ENCODE results near the gene SLC9C1.

The SLC9C1 gene

DNA sequence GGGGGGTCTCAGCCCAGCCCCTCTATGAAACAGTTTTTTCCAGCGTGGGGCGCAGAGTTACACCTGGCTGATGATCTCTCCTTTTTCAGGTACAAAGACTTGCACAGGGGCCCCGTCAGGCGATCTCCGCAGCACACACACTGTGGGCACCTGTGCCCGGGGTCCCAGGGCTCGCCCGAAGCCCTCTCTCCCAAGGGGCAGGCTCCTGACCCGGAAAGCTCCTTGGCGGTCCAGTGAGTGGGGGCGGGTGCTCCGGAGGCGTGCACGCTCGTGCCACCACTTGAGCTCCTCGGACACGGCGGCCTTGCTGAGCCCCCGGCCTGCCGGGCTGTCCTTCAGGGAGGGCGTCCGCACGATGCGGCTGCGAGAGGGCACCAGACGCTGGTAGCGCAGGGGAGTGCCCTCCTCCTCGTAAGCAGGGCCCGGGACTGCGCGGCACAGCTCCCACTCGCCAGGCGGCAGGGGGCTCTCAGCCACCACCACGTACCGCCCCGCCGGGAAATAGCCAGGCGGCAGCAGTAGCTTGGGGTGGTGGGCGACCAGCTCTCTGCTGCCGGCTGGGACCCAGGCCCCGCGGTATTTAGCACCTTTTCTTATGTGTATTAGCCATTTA lies 108.5 kb downstream of the SLC9C1 start:
- DNase-seq: peak; percentile 12

DNA sequence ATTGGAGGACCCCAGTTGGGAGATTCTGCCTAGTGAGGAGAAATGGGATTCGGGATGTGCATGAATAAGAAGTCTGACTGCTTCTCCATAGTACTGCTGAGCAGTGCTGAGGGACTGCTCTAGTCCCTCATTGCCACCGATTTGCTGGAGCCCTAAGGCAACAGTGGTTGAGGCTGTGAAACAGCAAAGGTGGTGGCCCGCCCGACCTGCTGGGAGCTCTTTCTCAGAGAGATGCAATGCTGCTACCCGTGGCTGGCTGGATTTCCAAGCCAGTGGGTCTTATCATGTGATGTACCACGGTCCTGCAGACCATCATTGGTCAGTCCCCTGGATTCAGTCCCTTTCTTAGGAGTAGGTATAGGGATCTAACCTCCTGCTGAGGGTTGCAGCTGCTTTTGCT lies 118.4 kb downstream of the SLC9C1 start:
- DNase-seq: no peak

DNA sequence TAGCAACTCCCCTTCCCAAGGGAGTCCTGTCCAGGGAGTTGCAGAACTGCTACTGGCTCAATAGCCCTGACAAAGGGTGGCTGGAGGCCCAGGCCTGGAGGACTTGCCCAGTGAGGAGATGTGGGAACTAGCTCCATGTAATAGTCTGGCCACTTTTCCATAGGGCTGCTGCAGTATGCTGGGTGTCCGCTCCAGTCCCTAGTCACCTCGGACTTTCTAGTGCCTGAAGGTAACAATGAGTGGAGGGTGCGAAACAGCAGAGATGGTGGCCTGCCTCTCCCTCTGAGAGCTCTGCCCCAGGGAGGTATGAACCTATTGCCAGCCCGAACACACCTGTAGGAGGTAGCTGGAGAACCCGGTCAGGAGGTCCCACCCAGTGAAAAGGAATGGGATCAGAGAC lies 119.0 kb downstream of the SLC9C1 start:
- DNase-seq: no peak

DNA sequence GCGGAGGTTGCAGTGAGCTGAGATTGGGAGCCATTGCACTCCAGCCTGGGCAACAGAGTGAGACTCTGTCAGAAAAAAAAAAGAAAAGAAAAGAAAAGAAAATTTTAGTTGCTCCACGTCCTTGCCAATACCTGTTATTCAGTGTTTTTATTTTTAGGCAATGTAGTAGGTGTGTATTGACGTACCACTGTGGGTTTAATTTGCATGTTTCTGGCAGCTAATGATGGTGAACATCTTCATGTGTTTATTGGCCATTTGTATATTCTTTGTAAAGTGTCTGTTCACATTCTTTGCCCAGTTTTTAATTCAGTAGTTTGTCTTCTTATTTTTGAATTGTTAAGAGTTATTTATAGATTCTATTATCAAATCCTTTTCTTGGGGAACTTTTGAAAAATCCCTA lies 122.9 kb downstream of the SLC9C1 start:
- DNase-seq: no peak

DNA sequence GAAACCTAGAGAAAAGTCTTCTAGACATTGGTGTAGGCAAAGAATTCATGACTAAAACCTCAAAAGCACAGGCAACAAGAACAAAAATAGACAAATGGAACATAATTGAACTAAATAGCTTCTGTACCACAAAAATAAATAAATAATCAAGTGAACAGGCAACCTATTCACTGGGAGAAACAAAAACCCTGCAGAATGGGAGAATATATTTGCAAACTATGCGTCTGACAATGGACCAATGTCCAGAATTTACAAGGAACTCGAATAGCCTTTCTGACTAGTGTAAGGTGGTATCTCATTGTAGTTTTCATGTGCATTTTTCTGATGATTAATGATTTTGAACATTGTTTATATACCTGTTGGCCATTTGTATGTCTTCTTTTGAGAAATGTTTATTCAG lies 124.0 kb downstream of the SLC9C1 start:
- no peak for DNase-seq

DNA sequence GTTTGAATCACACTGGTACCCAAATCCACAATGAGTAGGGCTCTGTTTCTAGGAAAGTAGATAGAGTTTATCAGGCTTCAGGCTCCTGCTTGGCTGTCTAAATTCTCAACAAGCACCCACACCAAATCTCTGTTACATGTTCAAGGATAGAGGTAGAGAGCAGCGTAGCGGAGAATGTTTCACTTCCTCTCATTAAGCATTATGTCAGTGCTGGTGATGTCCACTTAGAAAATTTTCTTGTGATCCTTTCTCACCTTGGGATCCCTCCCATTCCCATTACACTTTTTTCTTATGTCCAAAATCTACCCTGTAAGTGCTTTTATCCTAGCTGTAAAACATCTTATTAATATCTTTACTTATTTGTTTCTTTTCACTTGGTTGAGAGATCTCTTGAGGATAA lies 126.3 kb downstream of the SLC9C1 start:
- no peak for DNase-seq

DNA sequence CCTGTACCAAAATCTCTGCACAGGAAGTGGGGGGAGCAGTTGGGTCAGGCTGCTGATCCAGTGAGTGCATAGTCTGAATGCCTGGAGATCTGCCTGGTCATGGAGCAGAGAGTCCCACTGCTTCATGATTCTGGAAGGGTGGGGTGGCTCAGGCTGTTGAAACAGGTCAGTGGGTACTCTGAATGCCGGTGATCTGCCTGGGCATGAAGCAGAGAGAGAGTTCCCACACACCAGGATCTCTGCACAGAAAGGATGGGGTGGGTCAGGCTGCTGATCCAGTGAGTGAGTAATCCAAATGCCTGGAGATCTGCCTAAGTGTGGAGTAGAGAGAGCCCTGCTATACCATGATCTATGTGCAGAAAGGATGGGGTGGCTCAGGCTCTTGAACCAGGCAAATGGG lies 144.9 kb downstream of the SLC9C1 start:
- no peak for DNase-seq

DNA sequence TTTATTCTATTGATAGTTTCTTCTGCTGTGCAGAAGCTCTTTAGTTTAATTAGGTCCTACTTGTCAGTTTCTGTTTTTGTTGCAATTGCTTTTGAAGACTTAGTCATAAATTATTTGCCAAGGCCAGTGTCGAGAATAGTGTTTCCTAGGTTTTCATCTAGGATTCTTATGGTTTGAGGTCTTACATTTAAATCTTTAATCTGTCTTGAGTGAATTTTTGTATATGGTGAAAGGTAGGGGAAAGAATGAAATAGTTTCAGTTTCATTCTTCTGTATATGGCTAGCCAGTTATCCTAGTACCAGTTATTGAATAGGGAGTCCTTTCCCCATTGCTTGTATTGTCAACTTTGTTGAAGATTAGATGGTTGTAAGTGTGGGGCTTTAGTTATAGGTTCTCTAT lies 150.3 kb downstream of the SLC9C1 start:
- DNase-seq: no peak

DNA sequence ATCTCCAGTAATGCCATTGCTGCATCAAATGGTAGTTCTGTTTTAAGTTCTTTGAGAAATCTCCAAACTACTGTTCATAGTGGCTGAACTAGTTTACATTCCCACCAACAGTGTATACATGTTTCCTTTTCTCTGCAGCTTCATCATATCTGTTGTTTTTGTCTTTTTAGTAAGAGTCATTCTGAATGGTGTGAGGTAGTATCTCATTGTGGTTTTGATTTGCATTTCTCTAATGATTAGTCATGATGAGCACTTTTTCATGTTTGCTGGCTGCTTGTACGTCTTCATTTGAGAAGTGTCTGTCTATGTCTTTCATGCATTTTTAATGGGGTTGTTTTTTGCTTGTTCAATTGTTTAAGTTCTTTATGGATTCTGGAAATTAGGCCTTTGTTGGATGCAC lies 150.8 kb downstream of the SLC9C1 start:
- no peak for DNase-seq

DNA sequence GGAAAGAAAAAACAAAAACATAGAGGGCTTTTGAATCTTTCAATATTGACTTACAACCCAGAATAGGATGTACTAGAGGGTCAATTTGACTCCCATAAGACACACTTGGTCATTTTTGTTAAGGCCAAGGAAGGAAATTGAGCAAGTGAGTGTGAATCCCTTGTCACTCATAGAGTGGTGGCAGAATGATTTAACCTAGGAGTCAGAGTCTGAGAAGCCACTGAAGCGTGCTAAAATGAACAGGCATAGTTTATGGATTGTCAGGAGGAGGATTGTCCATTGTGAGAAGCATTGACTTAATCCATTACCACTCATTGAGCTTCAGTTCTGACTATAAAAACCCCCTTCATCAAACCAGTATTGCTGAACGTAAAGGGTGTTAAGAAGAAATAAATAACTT lies 152.7 kb downstream of the SLC9C1 start:
- no peak for DNase-seq

DNA sequence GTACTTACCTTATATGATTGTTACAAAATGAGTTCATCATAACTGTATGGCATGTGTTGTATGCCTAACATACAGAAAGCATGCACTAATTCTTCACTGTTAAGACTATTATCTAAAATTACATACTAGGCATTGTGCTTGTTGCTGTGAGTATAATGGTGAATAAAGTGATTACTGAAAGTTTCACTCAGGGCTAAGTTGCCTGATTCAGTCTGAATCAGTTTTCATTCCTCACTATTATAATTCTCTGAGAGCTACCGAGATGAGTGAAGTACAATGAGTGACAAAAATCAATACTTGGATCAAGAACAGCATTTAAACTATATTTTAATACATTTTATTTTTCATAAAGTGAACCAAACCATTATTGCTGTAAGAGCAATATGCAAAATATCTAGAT lies 153.4 kb downstream of the SLC9C1 start:
- DNase-seq: no peak

DNA sequence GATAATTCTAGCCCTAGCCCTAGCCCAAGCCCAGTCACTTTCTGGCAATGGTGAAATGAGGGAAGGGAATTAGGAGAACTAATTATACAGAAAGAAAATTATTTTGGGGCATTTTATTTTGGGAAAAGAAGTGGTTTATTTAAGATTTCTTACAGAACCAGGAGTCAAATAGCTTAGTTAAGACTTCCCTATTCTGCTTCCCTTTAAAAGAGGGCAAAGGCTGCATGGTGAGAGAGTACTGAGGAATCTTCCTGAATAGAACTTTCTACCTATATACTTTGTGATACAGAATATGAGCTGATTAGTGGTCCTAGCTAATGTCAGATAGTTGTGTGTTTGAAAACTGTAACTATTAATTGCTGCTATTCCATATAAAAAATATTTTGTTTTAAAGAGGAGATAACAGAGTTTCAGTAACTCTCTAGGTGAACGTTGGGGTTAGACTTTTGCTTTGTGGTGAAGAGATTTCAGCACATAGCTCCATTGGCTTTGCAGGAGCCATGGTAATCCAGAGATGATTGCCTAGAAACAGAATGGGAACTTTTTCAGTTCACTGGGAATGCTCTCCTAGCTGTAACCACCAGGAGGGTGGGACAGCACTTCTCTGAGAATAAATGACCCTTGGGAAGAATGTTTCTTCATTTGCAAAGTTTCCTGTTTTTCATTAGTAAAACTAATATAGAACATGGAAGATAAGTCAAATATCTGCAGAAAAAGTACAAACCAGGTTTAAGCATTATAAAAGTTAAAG lies 155.6 kb downstream of the SLC9C1 start:
- DNase-seq: no peak

DNA sequence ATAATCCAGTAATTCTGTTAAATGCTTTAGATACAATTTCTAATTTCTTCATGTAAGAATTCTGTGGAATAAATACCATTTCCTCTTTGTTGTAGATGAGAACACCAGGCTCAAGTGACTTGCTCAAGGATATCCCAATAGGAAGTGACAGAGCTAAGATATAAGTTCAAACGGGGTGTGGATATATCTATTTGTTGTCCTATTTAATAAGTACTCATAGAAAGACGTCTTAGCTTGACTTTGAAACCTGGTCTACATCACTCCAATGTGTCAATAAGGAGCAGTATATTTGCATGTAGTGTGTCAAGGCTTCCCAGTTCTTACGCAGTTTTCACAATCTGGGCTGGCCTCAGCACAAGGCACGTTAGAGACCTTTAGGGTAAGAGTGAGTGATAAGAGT lies 156.2 kb downstream of the SLC9C1 start:
- DNase-seq: no peak

DNA sequence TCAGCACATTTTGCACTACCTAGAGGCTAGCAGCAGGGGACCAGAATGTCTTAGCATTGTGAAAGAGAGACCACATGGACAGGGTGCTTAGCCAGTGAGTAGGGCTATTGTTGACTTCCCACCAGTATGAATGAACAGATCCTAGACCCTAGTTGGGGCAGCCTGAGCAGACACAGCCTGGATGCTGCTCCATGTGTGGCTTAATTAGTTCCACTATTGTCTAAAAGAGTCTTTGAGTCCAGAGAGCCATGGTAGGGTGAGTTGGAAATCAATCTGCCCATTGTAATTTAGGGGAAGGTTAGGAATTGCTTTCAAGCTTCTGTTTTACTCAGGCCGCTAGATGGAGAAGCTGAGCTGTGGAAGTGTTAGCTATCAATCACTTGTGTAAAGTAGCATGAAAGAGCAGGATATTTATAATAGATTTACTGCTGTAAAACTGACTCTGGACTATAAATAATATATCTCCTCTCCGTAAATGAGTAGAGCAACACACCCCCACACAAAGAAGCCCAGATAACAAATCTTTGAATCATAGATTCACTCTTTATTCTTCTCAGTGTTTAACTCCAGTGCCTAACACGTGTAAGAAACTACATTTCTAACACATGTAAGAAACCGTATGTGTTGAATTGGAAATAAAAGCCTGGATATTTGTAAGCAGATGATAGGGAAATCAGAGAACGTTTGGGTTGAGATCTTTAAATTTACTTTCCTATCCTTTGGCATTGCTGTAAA lies 156.9 kb downstream of the SLC9C1 start:
- DNase-seq: peak; percentile 27

DNA sequence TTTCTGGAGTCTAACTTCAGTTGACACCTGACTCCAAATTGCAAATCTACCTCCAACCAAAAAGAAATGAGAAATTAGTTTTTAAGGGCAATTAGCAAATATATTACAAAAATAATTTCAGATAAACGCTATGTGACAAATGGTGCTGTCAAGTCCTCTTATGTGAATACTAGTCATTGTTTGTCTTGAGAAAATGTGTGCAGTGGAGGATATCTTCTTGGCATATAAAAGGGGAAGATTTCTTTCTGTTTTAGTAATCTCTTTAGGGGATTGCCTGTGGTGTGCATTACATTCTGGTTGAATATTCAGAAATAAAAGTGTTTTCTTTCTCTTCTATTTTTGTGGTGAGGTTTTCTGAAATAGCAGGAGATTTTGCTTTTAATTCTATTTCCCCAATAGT lies 158.0 kb downstream of the SLC9C1 start:
- DNase-seq: no peak

DNA sequence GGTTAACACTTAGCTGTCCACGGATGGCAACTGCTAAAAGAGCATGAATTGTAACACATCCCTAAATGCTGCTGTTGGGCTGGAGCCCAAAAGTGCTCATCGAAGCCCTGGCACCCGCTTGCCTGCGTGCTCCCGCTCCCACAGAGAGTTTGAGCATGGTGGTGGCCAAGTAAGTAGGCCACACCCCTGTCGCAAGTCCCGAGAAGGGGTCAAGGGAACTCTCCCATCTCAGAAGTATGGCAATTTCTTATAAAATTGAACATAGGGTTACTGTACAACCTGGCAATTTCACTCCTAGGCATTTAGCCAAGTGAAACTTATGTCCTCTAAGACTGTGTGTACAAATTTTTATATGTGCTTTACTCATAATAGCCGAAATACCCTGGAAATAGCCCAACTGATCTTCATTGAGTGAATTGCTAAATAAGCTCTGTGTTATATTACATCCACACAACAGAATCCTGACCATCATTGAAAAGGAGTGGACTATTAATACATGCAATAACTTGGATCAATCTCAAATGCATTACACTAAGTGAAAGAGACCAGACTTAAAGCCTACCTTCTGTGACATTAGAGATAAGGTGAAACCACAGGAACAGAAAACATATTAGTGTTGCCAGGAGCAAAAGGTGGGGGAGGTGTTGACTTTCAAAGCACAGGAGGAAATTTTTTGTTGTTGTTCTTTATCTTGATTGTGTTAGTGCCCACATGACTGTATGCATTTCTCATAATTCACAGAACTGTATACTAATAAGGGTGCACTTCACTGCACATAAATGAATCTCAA lies 159.5 kb downstream of the SLC9C1 start:
- DNase-seq: no peak

DNA sequence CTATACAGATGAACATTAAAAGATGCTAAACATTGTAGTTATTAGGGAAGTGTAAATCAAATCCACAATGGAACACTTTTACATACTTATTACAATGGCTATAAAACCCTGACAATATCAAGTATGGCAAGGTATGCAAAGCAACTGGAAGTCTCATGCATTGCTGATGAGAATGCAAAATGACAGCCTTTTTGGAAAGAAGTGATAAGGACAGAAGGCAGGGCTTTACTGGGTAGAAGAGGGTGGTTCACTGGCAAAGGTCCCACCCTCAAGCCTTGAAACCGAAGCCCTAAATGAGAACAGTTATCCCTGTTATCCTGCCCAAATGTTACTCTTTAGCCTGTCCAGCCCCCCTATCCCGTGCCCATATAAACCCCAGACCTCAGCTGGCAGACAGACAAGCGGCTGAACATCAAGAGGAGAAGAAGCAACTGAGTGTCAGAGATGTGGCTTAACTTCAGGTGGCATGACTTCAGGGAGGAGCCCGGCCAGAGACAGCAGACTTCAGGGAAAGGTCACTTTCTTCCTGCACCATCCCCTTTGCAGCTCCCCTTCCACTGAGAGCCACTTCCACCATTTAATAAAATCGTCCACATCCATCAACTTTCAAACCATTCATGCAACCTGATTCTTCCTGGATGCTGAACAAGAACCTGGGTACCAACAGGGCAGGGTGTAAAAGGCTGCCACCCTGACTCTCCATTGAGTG lies 160.2 kb downstream of the SLC9C1 start:
- no peak for DNase-seq

DNA sequence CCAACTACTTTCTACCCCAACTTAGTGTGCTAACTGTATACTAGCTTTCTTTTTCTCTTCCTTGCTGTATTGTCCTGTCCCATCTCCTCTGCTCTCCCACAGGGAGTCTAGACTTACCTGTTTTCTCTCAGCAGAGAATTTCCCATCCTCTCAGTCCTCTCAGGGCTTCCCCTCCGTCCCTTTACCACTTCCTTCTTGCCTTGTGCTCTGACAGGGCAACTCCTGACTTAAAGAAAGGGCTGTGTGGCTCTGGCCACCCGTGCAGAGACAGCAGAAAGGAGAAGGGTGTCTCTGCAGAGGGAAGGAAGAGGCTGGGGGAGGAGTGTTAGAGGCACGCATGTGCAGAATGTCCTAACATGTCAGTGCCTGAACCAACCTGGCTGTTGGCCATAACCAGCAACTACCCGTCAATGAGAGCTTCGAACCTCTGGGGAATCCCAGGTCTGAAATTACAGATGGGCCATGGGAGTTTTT lies 161.0 kb downstream of the SLC9C1 start, which contains the start of gene GCSAM:
Gene GCSAM, minus strand, starts transcription at position 274 of the 474 bp plus-strand sequence. Its CDS starts 128 bp downstream, at position 146.
- no peak for DNase-seq

DNA sequence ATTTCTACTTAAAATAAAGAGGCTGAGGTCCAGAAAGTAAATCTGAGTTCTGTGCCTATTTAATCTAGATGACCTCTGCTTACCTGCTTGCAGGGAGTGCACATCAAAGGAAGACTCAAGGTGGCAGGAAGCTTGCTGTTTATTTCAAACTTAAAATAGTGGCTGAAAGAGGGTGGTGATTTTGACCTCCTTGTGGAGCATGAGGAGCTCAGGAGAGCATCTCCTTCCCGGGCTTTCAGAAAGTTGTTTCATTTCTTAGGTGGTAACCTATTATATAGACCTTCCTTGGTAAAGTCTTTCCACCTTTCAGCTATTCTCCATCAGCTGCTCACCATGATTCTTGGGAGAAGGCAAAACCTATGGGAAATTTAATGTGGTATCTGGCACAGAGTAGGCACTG lies 161.5 kb downstream of the SLC9C1 start:
- DNase-seq: no peak

DNA sequence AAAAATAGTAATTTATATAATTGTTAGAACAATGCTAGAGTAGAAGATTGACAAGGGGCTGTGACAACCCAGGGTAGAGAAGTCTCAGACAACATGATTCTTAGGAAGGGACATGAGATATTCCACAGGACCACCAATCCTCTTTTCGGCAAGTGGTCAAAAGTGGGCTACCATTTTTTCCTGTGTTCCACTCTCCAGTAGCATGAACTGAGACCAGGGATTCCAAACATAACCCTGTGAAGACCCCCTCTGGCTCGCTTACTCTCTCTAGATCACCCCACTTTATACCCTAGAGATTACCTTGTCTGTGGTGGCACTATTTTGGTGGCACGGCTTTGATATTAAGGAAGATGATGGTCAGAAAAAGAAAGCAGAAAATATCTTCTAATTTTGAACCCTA lies 161.9 kb downstream of the SLC9C1 start:
- no peak for DNase-seq

DNA sequence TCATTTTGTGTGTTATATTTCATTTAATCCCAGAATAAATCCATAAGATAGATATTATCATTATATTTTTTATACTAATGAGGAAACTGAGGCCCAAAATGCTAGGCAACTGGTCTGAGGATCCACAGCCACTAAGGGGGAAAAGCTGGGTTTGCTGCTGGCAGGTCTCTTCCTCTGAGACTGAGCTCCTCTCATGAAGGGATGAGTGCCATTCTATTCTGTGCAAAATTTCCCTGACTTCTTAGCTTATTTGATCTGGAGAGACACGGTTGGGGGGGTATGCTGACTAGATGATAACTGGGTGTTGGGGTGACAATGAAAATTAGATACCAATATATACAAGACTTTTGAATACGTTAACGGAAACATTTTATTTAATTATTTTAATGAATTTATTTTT lies 162.9 kb downstream of the SLC9C1 start:
- DNase-seq: no peak

DNA sequence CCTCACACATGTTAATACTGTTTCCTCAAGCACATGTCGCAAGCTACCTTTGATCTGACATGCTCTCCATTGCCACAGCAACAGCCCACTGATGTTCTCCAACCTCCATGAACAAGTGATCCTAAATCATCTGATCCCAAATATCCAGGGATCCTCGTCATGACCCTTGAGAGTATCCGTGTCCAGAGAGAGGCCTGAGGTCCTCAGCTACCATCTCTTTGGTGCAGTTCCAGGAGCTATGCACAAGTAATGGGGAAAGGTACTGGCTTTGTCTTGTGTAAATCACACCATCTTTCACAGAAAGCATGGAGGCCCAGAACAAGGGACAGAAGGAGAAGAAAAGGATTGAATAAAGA lies 163.4 kb downstream of the SLC9C1 start:
- no peak for DNase-seq
